A673 (cell line): Measurements from ENCODE around the gene ZNF554.
"Not testable (repeated sequence)": the region's sequence is repeated elsewhere in the genome, so short reads cannot be mapped to it uniquely, and the experiment has no call there.

Source experiments
- CTCF ChIP-seq: fragments of 300-800, 200-600 bp; sonication (generic); conservative IDR thresholded peaks from 2 replicates; pipeline ENCODE4 v1.5.1; 2017; ENCODE audit warnings: low read depth, mild to moderate bottlenecking, antibody characterized with exemption, low read length, moderate library complexity, mixed read lengths
- EZH2 ChIP-seq: fragments of 200-600 bp; sonication (generic); IDR thresholded peaks from 2 replicates; pipeline ENCODE4 v1.6.1; 2017; ENCODE audit warnings: borderline replicate concordance, low read depth, mild to moderate bottlenecking, mixed read lengths, antibody characterized with exemption, low read length; ENCODE audit not compliant: poor library complexity, severe bottlenecking

DNA sequence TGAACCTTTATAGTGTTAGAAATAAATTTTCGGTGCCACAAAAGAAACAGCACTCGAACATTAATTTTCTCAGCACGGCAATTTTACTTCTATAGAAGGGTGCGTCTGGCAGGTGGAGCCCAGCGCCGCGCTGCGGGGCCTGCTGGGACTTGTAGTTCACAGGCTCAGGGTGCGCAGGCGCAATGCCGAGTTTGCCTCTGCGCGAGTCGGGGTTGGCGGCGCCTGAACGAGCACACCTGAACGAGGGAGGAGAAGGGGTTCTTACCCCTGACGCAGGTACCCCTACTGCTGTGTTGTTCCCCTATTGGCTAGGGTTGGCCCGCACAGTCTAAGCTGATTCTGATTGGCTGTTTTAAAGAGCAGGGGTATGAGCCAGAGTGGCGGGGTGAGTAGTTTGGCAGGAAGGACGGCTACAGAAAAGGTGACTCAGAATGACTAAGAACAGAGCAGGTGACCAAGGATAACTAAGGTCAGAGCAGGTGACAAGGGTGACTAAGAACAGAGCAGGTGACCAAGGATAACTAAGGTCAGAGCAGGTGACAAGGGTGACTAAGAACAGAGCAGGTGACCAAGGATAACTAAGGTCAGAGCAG is 2.3 kb upstream of the ZNF554 start:
- TF ChIP-seq CTCF, EZH2: not testable (repeated sequence)
